ENCODE data around the gene PPP4C. TPM values are rescaled to one million over a fixed set of nuclear protein-coding genes. Genes with fewer than 3 reads are reported as not detected.
A peak's percentile ranks its signal among the peaks of the same experiment; 100 is the strongest.

PPP4C gene
- total RNA-seq, 2 experiments from 2014 or later: 83.9 to 87.3 TPM

DNA sequence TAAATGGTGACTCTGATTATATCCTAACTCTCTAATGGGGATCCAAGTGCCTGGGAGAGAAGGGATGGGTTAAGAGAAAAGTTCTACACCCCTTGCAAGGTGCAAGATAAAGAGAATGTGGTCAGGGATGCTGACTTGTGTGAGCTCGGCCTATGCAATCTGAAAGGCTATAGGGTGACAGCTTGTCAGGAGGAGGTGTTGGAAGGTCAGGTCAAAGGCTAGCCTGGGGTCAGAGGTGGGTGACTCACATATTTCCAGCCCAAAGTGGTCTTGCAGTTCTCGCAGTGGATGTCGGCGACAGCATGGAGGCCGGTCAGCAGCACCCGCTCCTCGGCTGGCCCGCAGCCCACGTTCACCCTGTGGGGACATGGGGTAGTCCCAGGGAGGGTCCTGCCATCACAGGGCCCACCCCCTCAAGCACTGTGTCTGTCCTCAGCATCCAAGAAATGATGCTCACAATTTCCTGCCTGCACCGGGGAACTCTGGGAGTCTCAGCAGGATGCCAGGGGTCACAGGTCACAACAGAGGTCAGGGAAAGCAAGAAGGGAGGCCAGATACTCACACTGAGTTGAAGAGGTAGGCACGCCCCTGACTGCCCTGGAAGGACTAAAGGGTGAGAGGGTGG, 18.9 kb downstream of the PPP4C start:
- intact Hi-C loops (cut with DNase I, micrococcal nuclease): loop anchor here in 1 of 2 experiments (10.0 kb wide), 1 partner anchor 320 kb away; no protein-coding TSS in a partner anchor
- Histone ChIP-seq H3K4me1 (ENCODE audit: insufficient read depth, low read length) (peaks cover 66% of the 10 kb centered on the region), H3K27ac (ENCODE audit: low read depth in 1 of 2, low read length in 2 of 2) (peak overlapping the region; percentile 78 to 87), H3K9me3 (ENCODE audit: control insufficient read depth in 1 of 2, insufficient read depth in 1 of 2, low read length in 2 of 2) (peaks cover 24 to 25% of the 10 kb centered on the region in 2 experiments), H3K36me3 (ENCODE audit: insufficient read depth, low read length) (peaks cover 21% of the 10 kb centered on the region), H3K4me3 (ENCODE audit: low read length) (peak overlapping the region; percentile 85), H3K27me3 (ENCODE audit: control insufficient read depth in 1 of 2, insufficient read depth in 2 of 2, low read length in 2 of 2) (no peaks in the 10 kb centered on the region)
- Mint-ChIP-seq H3K36me3 (ENCODE audit: low read depth) (peaks cover 64% of the 10 kb centered on the region), H3K9me3 (peaks cover 13% of the 10 kb centered on the region), H3K27ac (peak overlapping the region; percentile 95), H3K27me3 (no peaks in the 10 kb centered on the region), H3K4me1 (ENCODE audit: low read depth) (peaks cover 45% of the 10 kb centered on the region), H3K4me3 (peak overlapping the region; percentile 93)
- DNase-seq (no peak), ATAC-seq (ENCODE audit: poor library complexity) (no peak)
- ChIA-PET POLR2A (interaction anchor here (1.5 to 7.9 kb wide), 3 partner anchors 29 to 276 kb away, joined by 3 to 163 read pairs (median 118); partner anchors contain the start of genes ALDOA and CORO1A), CTCF (interaction anchor here (0.8 kb wide), 1 partner anchor 17 kb away, joined by 3 read pairs; no protein-coding TSS in a partner anchor)
- TF ChIP-seq, protein P1, sequence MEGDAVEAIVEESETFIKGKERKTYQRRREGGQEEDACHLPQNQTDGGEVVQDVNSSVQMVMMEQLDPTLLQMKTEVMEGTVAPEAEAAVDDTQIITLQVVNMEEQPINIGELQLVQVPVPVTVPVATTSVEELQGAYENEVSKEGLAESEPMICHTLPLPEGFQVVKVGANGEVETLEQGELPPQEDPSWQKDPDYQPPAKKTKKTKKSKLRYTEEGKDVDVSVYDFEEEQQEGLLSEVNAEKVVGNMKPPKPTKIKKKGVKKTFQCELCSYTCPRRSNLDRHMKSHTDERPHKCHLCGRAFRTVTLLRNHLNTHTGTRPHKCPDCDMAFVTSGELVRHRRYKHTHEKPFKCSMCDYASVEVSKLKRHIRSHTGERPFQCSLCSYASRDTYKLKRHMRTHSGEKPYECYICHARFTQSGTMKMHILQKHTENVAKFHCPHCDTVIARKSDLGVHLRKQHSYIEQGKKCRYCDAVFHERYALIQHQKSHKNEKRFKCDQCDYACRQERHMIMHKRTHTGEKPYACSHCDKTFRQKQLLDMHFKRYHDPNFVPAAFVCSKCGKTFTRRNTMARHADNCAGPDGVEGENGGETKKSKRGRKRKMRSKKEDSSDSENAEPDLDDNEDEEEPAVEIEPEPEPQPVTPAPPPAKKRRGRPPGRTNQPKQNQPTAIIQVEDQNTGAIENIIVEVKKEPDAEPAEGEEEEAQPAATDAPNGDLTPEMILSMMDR (IDR thresholded peaks at IDR 0.05): no peak

GRCh38 chr16:30095166-30096078, 19.6 kb downstream of the PPP4C start:
- H3K4me1 Mint-ChIP-seq (ENCODE audit: low read depth): peaks cover 38% of the 10 kb centered on the region
- ChIA-PET CTCF (interaction anchor here (0.8 kb wide), 1 partner anchor 17 kb away, joined by 3 read pairs; no protein-coding TSS in a partner anchor), POLR2A (interaction anchor here (0.6 to 7.9 kb wide), 7 partner anchors 17 to 276 kb away, joined by 3 to 163 read pairs (median 3); partner anchors contain the start of genes ALDOA, CORO1A and GDPD3)
- peak; percentile 1 for ATAC-seq (ENCODE audit: poor library complexity)
- DNase-seq: peak in 7 of 14 experiments; percentile 18 to 54 (median 37)
- peaks cover 25 to 26% of the 10 kb centered on the region in 2 experiments for H3K9me3 ChIP-seq (ENCODE audit: control insufficient read depth in 1 of 2, insufficient read depth in 1 of 2, low read length in 2 of 2)
- peaks cover 60% of the 10 kb centered on the region for H3K36me3 Mint-ChIP-seq (ENCODE audit: low read depth)
- TF ChIP-seq, protein P1 (IDR thresholded peaks at IDR 0.05): no peak
- peaks cover 13% of the 10 kb centered on the region for H3K9me3 Mint-ChIP-seq
- H3K27me3 ChIP-seq (ENCODE audit: control insufficient read depth in 1 of 2, insufficient read depth in 2 of 2, low read length in 2 of 2): no peaks in the 10 kb centered on the region
- peaks cover 59% of the 10 kb centered on the region for H3K4me1 ChIP-seq (ENCODE audit: insufficient read depth, low read length)
- H3K4me3 ChIP-seq (ENCODE audit: low read length): peak overlapping the region; percentile 85
- intact Hi-C loops (cut with DNase I, micrococcal nuclease): loop anchor here in 1 of 2 experiments (2.0 to 10.0 kb wide), 2 partner anchors 25 to 319 kb away; no protein-coding TSS in a partner anchor
- peaks cover 21% of the 10 kb centered on the region for H3K36me3 ChIP-seq (ENCODE audit: insufficient read depth, low read length)
- H3K27ac ChIP-seq (ENCODE audit: low read depth in 1 of 2, low read length in 2 of 2): peak overlapping the region; percentile 78 to 87
- no peaks in the 10 kb centered on the region for H3K27me3 Mint-ChIP-seq
- peak overlapping the region; percentile 93 for H3K4me3 Mint-ChIP-seq
- peak overlapping the region; percentile 95 for H3K27ac Mint-ChIP-seq

Measured in CD4-positive, alpha-beta T cell (primary cell).